Epithelial cell of prostate (primary cell): ENCODE measurements around the gene TK1.
A peak's percentile ranks its signal among the peaks of the same experiment; 100 is the strongest.
"Not testable (repeated sequence)": the region's sequence is repeated elsewhere in the genome, so short reads cannot be mapped to it uniquely, and the experiment has no call there.

Experiments
- DNase-seq: peaks from one replicate; pipeline ENCODE4 v3.0.0-alpha.2; 2011; ENCODE audit warnings: low read depth, low spot score
- H3K27ac ChIP-seq: fragments of 450-650 bp; 2 replicates; pipeline ENCODE4 v1.5.1; 2017; ENCODE audit warnings: mild to moderate bottlenecking

The TK1 gene

GRCh38 chr17:78180508-78180907, 6.3 kb downstream of the TK1 start:
- no peak for DNase-seq

GRCh38 chr17:78180083-78180482, 6.8 kb downstream of the TK1 start:
- no peak overlapping the region for H3K27ac ChIP-seq
- no peak for DNase-seq

More at GRCh38 chr17:78180508-78180907, 6.3 kb downstream of the TK1 start:
- no peak overlapping the region for H3K27ac ChIP-seq

- no peak for DNase-seq
- H3K27ac ChIP-seq = no peak overlapping the region
These were observed 7.5 kb downstream of the TK1 start for GRCh38 chr17:78179372-78179771.

DNA sequence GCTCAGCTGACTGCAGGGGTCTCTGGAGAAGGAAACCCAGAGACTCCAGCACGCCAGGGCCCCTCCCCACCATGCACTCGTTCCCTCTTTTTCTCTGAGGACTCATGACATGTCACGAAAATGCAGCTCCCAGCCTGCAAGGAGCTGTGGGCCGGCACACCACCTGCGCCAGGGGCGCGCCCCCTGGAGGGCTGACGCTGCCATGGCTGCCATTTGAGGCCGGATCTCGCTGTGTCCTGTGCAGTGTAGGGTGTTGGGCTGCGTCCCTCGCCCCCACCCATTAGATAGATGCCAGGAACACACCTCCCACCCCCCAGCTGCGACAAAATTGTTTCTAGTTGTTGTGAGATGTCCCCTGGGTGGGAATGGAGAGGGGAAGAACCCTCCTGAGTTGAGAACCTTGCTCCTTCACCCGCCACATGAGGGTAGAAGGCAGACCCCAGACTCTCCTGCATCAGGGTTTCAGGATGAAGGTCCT, 10.3 kb downstream of the TK1 start:
- DNase-seq = no peak
- H3K27ac ChIP-seq = no peak overlapping the region

- H3K27ac ChIP-seq = no peak overlapping the region
- no peak for DNase-seq
These were observed 11.2 kb downstream of the TK1 start for GRCh38 chr17:78175643-78175981.

- DNase-seq = no peak
- peak overlapping the region; percentile 55 for H3K27ac ChIP-seq
These were observed 11.8 kb downstream of the TK1 start for GRCh38 chr17:78174870-78175642.

- DNase-seq = no peak
- peak overlapping the region; percentile 55 for H3K27ac ChIP-seq
These were observed 12.4 kb downstream of the TK1 start for GRCh38 chr17:78174346-78174869.

- no peak for DNase-seq
- H3K27ac ChIP-seq = peak overlapping the region; percentile 55
These were observed 13.6 kb downstream of the TK1 start for GRCh38 chr17:78173097-78173715.

DNA sequence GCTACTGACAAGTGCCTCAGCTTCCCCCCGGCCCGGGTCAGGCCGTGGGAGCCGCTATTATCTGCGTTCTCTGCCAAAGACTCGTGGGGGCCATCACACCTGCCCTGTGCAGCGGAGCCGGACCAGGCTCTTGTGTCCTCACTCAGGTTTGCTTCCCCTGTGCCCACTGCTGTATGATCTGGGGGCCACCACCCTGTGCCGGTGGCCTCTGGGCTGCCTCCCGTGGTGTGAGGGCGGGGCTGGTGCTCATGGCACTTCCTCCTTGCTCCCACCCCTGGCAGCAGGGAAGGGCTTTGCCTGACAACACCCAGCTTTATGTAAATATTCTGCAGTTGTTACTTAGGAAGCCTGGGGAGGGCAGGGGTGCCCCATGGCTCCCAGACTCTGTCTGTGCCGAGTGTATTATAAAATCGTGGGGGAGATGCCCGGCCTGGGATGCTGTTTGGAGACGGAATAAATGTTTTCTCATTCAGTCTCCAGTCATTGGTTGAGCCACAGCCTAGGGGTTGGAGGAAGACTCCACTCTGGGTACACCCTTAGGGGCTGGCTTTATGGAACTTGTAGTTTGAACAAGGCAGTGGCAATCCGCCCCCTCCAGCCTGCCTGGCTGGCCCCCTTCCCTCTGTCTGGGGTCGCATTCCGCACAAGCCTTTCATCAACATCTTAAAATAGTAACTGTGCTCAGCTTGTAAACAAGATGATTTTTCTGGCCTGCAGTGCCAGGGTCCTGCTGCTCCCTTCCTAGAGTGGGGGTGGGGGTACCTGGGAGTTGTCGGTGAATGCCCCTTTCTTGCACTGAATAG, 14.4 kb downstream of the TK1 start:
- peak overlapping the region; percentile 55 for H3K27ac ChIP-seq
- DNase-seq = no peak

- not testable (repeated sequence) for DNase-seq, H3K27ac ChIP-seq
These were observed 15.1 kb downstream of the TK1 start for GRCh38 chr17:78171591-78172248.

GRCh38 chr17:78170692-78171590, 15.9 kb downstream of the TK1 start:
- DNase-seq = no peak
- no peak overlapping the region for H3K27ac ChIP-seq

- peak overlapping the region; percentile 73 for H3K27ac ChIP-seq
- no peak for DNase-seq
These were observed 17.7 kb downstream of the TK1 start for GRCh38 chr17:78168903-78169793.

GRCh38 chr17:78168242-78168902, 18.5 kb downstream of the TK1 start, which contains the start of gene SYNGR2:
Gene SYNGR2, plus strand, starts transcription at chr17:78168581. Its CDS starts 36 bp downstream, at chr17:78168617.
- H3K27ac ChIP-seq = peak within 1 kb of the TSS; percentile 73
- no peak for DNase-seq

- no peak for DNase-seq
- no peak overlapping the region for H3K27ac ChIP-seq
These were observed 20.4 kb downstream of the TK1 start for GRCh38 chr17:78166416-78166815.

- no peak overlapping the region for H3K27ac ChIP-seq
- DNase-seq = no peak
These were observed 21.9 kb downstream of the TK1 start for GRCh38 chr17:78164748-78165607.

GRCh38 chr17:78163881-78164747, 22.7 kb downstream of the TK1 start:
- DNase-seq = no peak

More at GRCh38 chr17:78163881-78164747, 22.7 kb downstream of the TK1 start:
- no peak overlapping the region for H3K27ac ChIP-seq
